SK-N-MC (cell line): ENCODE measurements around the gene PPP1R1B.

Experiments
- EZH2 ChIP-seq: fragments of 200-600 bp; sonication (generic); IDR thresholded peaks from one replicate; pipeline ENCODE4 v1.6.1; 2017; ENCODE audit warnings: antibody characterized with exemption
- FOXP2 ChIP-seq: optimal IDR thresholded peaks from 2 replicates; pipeline ENCODE3; 2011; ENCODE audit warnings: mild to moderate bottlenecking, moderate library complexity; ENCODE audit not compliant: insufficient read depth; ENCODE audit errors: extremely low read length, control extremely low read depth

DNA sequence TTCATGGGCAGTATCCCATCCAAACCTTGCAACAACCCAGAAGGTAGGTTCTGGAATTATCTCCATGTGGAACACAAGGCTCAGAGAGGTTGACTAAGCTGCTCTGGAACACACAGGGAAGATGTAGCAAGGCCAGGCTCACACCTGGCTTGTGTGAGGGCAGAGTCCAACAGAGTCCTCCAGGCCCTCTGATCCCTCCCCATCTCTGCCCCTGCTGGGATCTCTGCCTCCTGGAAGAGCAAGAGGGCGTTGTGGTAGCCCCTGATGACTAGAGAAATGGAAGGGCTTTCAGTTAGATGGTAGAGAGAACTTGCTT is 7.0 kb upstream of the PPP1R1B start:
- TF ChIP-seq EZH2 (no peak), FOXP2 (no peak)
